Mesenchymal stem cell (in vitro differentiated cells and primary cell): ENCODE data around the gene INSYN2B.
A peak's percentile ranks its signal among the peaks of the same experiment; 100 is the strongest.

Experiments
- DNase-seq: peaks from one replicate; pipeline ENCODE4 v3.0.0-alpha.2; 2013
- H2AFZ ChIP-seq: one replicate; pipeline ENCODE4 v1.6.1; 2013; ENCODE audit warnings: low read depth, mild to moderate bottlenecking, control low read depth, inconsistent platforms, low read length, moderate library complexity
- H2AK5ac ChIP-seq: 2 replicates; pipeline ENCODE4 v1.6.1; 2013; ENCODE audit warnings: low read length, moderate library complexity, mild to moderate bottlenecking, inconsistent platforms; ENCODE audit not compliant: severe bottlenecking
- H2BK120ac ChIP-seq: one replicate; pipeline ENCODE4 v1.6.1; 2013; ENCODE audit warnings: low read depth, mild to moderate bottlenecking, inconsistent platforms, low read length, moderate library complexity
- H2BK12ac ChIP-seq, 2 experiments: one replicate each; pipeline ENCODE4 v1.6.1; 2013; ENCODE audit warnings: inconsistent platforms in 2 of 2, low read length in 2 of 2, mild to moderate bottlenecking in 2 of 2, moderate library complexity in 2 of 2, control low read depth in 1 of 2
- H2BK15ac ChIP-seq: one replicate; pipeline ENCODE4 v1.6.1; 2013; ENCODE audit warnings: mild to moderate bottlenecking, low read depth, inconsistent platforms; ENCODE audit not compliant: poor library complexity, severe bottlenecking
- H2BK5ac ChIP-seq: 2 replicates; pipeline ENCODE4 v1.6.1; 2013; ENCODE audit warnings: low read depth, mild to moderate bottlenecking, low read length, control low read depth, inconsistent platforms; ENCODE audit not compliant: poor library complexity, severe bottlenecking
- H3K14ac ChIP-seq, 2 experiments: one replicate each; pipeline ENCODE4 v1.6.1; 2013; ENCODE audit warnings: inconsistent platforms in 2 of 2, low read length in 2 of 2, control low read depth in 1 of 2, mild to moderate bottlenecking in 1 of 2, moderate library complexity in 1 of 2
- H3K18ac ChIP-seq, 2 experiments: one replicate each; pipeline ENCODE4 v1.6.1; 2013; ENCODE audit warnings: inconsistent platforms in 2 of 2, low read length in 2 of 2, control low read depth in 1 of 2, low read depth in 1 of 2, mild to moderate bottlenecking in 1 of 2
- H3K23ac ChIP-seq, 2 experiments: one replicate each; pipeline ENCODE4 v1.6.1; 2013; ENCODE audit warnings: inconsistent platforms in 2 of 2, low read length in 2 of 2, mild to moderate bottlenecking in 2 of 2, moderate library complexity in 2 of 2, control low read depth in 1 of 2
- H3K27ac ChIP-seq: 2 replicates; pipeline ENCODE4 v1.5.1; 2013; ENCODE audit warnings: mild to moderate bottlenecking, moderate library complexity, low read length, control low read depth, inconsistent platforms; ENCODE audit not compliant: poor library complexity, severe bottlenecking
- H3K27me3 ChIP-seq, 2 experiments: 2 replicates each; pipeline versions ENCODE4 v1.6.1 to v1.7.0; 2013; ENCODE audit warnings: low read length in 2 of 2, mild to moderate bottlenecking in 2 of 2, moderate library complexity in 2 of 2, control low read depth in 1 of 2, inconsistent platforms in 1 of 2; ENCODE audit not compliant: control insufficient read depth in 1 of 2, insufficient read depth in 1 of 2
- H3K36me3 ChIP-seq, 2 experiments: 2 replicates each; pipeline versions ENCODE4 v1.6.1 to v1.7.0; 2013; ENCODE audit warnings: low read length in 2 of 2, control low read depth in 1 of 2, inconsistent platforms in 1 of 2, low read depth in 1 of 2, mild to moderate bottlenecking in 1 of 2; ENCODE audit not compliant: insufficient read depth in 2 of 2, control insufficient read depth in 1 of 2
- H3K4ac ChIP-seq, 2 experiments: one replicate each; pipeline ENCODE4 v1.6.1; 2013; ENCODE audit warnings: inconsistent platforms in 2 of 2, low read length in 2 of 2, mild to moderate bottlenecking in 2 of 2, moderate library complexity in 2 of 2, control low read depth in 1 of 2, low read depth in 1 of 2
- H3K4me1 ChIP-seq: 2 replicates; pipeline ENCODE4 v1.6.1; 2013; ENCODE audit warnings: low read depth, low read length, control low read depth; ENCODE audit not compliant: control insufficient read depth, insufficient read depth
- H3K4me2 ChIP-seq: 2 replicates; pipeline ENCODE4 v1.6.1; 2013; ENCODE audit warnings: low read length, mild to moderate bottlenecking, inconsistent platforms; ENCODE audit not compliant: poor library complexity, severe bottlenecking
- H3K4me3 ChIP-seq, 2 experiments: 2 replicates each; pipeline versions ENCODE4 v1.5.1 to v1.7.0; 2013; ENCODE audit warnings: low read length in 2 of 2, mild to moderate bottlenecking in 2 of 2, control low read depth in 1 of 2, low read depth in 1 of 2; ENCODE audit not compliant: insufficient read depth in 1 of 2
- H3K79me1 ChIP-seq: replicated peaks from 2 replicates; pipeline ENCODE4 v1.6.1; 2013; ENCODE audit warnings: mild to moderate bottlenecking, control low read depth, low read length, inconsistent platforms; ENCODE audit not compliant: poor library complexity, severe bottlenecking
- H3K9ac ChIP-seq: 2 replicates; pipeline ENCODE4 v1.7.0; 2013; ENCODE audit warnings: mild to moderate bottlenecking, low read length, moderate library complexity
- H3K9me3 ChIP-seq: 2 replicates; pipeline ENCODE4 v1.7.0; 2013; ENCODE audit warnings: mild to moderate bottlenecking, low read length; ENCODE audit not compliant: control insufficient read depth
- H4K8ac ChIP-seq: one replicate; pipeline ENCODE4 v1.6.1; 2013; ENCODE audit warnings: inconsistent platforms, mild to moderate bottlenecking, low read length, moderate library complexity
- H4K91ac ChIP-seq: one replicate; pipeline ENCODE4 v1.6.1; 2013; ENCODE audit warnings: mild to moderate bottlenecking, low read length, inconsistent platforms
- WGBS: methylation state at CpG from one replicate; pipeline ENCODE4 v1.1.7; 2013; ENCODE audit warnings: mixed read lengths; 5-methylcytosine and 5-hydroxymethylcytosine counted together

Gene INSYN2B

DNA sequence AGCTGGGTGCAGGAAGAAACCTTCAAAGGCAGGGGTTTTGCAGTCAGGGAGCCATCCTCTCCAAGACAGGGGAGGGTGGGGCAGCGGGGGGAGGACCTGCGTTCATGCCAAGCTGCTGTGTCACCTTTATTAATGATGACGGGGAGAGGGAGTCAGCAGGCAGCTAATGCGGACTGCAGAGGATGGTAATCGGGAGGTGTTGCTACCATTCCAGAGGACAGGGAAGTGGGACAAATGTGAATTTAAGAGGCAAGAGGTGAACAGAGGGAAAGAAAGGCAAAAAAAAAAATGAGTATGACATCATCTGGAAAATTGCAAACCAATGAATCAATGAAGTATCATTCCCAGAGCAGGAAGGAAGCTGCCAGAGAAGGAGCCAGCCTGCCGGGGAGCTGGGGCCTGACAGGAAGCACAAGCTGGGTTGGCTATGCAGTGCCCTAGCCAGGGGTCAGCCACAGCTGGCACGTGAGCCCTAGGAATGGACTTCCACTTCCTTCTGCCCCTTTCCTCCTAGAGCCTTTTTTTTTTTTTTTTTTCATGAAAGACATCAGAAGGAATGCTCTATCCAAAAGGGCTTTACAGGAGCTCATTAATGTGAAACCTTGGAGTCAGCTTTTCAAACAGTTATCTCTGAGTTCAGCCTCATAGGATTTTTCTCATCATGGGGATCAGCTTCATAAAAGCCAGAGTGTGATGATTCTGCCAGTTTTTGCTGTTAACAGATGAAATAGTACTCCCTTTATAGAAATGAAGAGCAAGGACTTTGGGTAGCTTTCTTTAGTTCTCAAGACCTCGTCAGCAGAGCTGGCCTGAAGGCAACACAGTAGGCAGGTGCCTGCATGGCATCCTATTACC lies 9.2 kb downstream of the INSYN2B start:
- peak overlapping the region; percentile 54 for H3K4me2 ChIP-seq
- H3K23ac ChIP-seq = peak overlapping the region in 1 of 2 experiments; percentile 83
- peak overlapping the region; percentile 74 for H3K9ac ChIP-seq
- H3K36me3 ChIP-seq = peaks cover 0 to 3% of the 10 kb centered on the region in 2 experiments
- H4K8ac ChIP-seq = peak overlapping the region; percentile 45
- H2BK15ac ChIP-seq = no peak overlapping the region
- peak overlapping the region; percentile 72 for H3K27ac ChIP-seq
- H2AK5ac ChIP-seq = peak overlapping the region; percentile 89
- H2BK120ac ChIP-seq = peak overlapping the region; percentile 80
- no peaks in the 10 kb centered on the region for H3K27me3 ChIP-seq
- DNase-seq = peak; percentile 90
- peak overlapping the region; percentile 60 for H4K91ac ChIP-seq
- H3K14ac ChIP-seq = no peak overlapping the region
- no peak overlapping the region for H2AFZ ChIP-seq
- peak overlapping the region in 1 of 2 experiments; percentile 12 for H3K4me3 ChIP-seq
- H2BK12ac ChIP-seq = peak overlapping the region; percentile 51 to 88
- peak overlapping the region; percentile 73 to 82 for H3K4ac ChIP-seq
- peaks cover 6% of the 10 kb centered on the region for H3K4me1 ChIP-seq
- WGBS = 13% methylated on average over 8 of the region's 8 CpGs
- peaks cover 29% of the 10 kb centered on the region for H3K79me1 ChIP-seq
- no peaks in the 10 kb centered on the region for H3K9me3 ChIP-seq
- peak overlapping the region; percentile 46 to 77 for H3K18ac ChIP-seq
- H2BK5ac ChIP-seq = peak overlapping the region; percentile 35

DNA sequence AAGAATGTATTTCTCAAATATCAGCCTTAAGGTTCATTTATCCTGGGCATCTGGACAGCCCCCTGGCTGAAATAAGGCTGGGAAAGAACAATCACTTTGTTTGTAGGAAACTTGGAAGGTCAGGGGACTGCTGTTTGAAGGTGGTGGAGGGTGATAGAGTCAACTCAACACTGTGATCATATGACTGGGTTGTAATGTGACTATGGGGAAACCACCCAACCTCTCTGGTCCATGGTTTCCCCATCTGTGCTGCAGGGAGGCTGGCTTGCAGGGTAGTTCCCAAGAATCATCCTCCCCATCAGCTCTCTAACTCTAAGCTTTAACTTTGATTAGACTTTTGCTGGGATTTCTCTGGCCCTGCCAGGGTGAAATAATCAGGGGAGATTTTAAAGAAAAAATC lies 10.0 kb downstream of the INSYN2B start:
- H3K4me2 ChIP-seq = no peak overlapping the region
- no peak overlapping the region for H3K27ac ChIP-seq
- peak overlapping the region; percentile 74 for H4K91ac ChIP-seq
- H2BK15ac ChIP-seq = no peak overlapping the region
- H3K4ac ChIP-seq = peak overlapping the region in 1 of 2 experiments; percentile 71
- H3K9ac ChIP-seq = peak overlapping the region; percentile 74
- H3K27me3 ChIP-seq = no peaks in the 10 kb centered on the region
- H2BK120ac ChIP-seq = no peak overlapping the region
- H3K18ac ChIP-seq = peak overlapping the region; percentile 72 to 74
- H4K8ac ChIP-seq = peak overlapping the region; percentile 48
- H3K14ac ChIP-seq = no peak overlapping the region
- no peak overlapping the region for H2BK5ac ChIP-seq
- no peak overlapping the region for H3K23ac ChIP-seq
- H2AK5ac ChIP-seq = no peak overlapping the region
- no peak overlapping the region for H3K4me3 ChIP-seq
- peak overlapping the region in 1 of 2 experiments; percentile 62 for H2BK12ac ChIP-seq
- H3K9me3 ChIP-seq = no peaks in the 10 kb centered on the region
- DNase-seq = no peak
- peaks cover 31% of the 10 kb centered on the region for H3K79me1 ChIP-seq
- peaks cover 6% of the 10 kb centered on the region for H3K4me1 ChIP-seq
- H2AFZ ChIP-seq = no peak overlapping the region
- peaks cover 0 to 7% of the 10 kb centered on the region in 2 experiments for H3K36me3 ChIP-seq

DNA sequence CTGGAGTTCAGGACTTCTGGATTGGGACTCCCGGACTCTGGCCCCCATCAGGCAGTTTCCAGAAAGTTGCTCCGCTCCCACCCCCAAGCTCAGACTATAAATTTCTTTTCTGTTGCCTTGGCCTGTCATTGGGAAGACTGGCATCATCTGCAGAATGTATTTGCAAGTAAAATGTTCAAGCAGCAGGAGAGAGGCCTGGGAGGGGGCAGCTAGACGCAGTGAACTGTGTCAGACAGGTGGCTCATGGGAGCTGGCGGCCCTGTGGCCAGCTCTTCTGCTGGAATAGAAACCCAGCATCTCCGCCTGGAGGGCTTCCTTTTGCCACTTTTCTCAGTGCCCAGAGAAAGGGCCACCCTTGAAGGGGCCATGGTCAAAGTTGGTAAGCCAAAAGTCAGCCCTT lies 16.0 kb downstream of the INSYN2B start:
- Histone ChIP-seq H2AFZ (no peak overlapping the region), H3K4ac (no peak overlapping the region), H3K27ac (no peak overlapping the region), H4K8ac (no peak overlapping the region), H3K4me1 (no peaks in the 10 kb centered on the region), H3K23ac (no peak overlapping the region), H2AK5ac (no peak overlapping the region), H4K91ac (no peak overlapping the region), H3K4me3 (no peak overlapping the region), H3K79me1 (peaks cover 22% of the 10 kb centered on the region), H3K4me2 (no peak overlapping the region), H2BK15ac (no peak overlapping the region), H3K18ac (no peak overlapping the region), H3K9me3 (no peaks in the 10 kb centered on the region), H3K9ac (no peak overlapping the region), H2BK12ac (no peak overlapping the region), H3K27me3 (no peaks in the 10 kb centered on the region), H3K14ac (no peak overlapping the region), H2BK120ac (no peak overlapping the region), H3K36me3 (peaks cover 5 to 18% of the 10 kb centered on the region in 2 experiments), H2BK5ac (no peak overlapping the region)
- WGBS = 69% methylated on average over 5 of the region's 5 CpGs
- no peak for DNase-seq

DNA sequence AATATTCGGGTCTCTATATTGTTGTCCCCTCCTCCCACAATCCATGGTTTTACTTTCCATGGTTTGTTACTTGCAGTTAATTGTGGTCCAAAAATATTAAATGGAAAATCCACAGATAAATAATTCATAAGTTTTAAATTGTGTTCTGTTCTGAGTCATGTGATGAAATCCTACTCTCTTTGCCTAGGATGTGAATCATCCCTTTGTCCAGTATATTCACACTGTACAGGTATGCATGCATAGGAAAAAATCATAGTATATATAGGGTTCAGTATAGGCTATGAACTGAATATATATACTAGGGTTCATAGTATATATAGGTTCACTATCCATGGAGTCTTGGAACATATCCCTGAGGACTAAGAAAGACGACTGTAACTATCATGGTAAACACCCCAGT lies 19.6 kb downstream of the INSYN2B start:
- peaks cover 13% of the 10 kb centered on the region for H3K79me1 ChIP-seq
- H3K4ac ChIP-seq = no peak overlapping the region
- peaks cover 5 to 17% of the 10 kb centered on the region in 2 experiments for H3K36me3 ChIP-seq
- no peak overlapping the region for H2AK5ac ChIP-seq
- H4K8ac ChIP-seq = no peak overlapping the region
- H3K23ac ChIP-seq = no peak overlapping the region
- no peak overlapping the region for H3K4me2 ChIP-seq
- 100% methylated on average over 1 of the region's 2 CpGs for WGBS
- no peak overlapping the region for H2BK5ac ChIP-seq
- no peak overlapping the region for H2BK15ac ChIP-seq
- H3K9ac ChIP-seq = no peak overlapping the region
- no peak overlapping the region for H2AFZ ChIP-seq
- H3K14ac ChIP-seq = no peak overlapping the region
- H2BK120ac ChIP-seq = no peak overlapping the region
- no peaks in the 10 kb centered on the region for H3K27me3 ChIP-seq
- H3K4me3 ChIP-seq = no peak overlapping the region
- no peaks in the 10 kb centered on the region for H3K4me1 ChIP-seq
- no peak overlapping the region for H3K18ac ChIP-seq
- H3K9me3 ChIP-seq = no peaks in the 10 kb centered on the region
- no peak overlapping the region for H4K91ac ChIP-seq
- no peak for DNase-seq
- no peak overlapping the region for H3K27ac ChIP-seq
- H2BK12ac ChIP-seq = no peak overlapping the region
